Measurements from ENCODE around the gene WLS.

DNA sequence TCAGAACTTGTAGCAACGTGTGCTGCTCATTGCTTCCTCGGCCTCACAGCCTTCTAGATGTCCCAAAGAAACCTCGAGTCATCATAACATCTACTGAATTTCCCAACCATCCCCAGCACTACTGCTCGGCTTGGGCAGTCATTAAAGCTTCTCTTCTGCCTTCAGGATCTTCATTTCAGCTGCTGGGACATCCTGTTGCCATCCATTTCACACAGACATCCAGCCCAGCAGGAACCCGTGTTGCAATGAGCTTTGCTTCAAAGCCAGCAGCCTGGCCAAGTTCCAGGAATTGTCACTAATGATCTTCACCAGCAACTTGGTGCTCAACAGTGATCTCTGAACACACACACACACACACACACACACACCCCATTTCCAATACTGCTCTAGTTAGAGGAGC is 18.5 kb downstream of the WLS start:
- TF ChIP-seq GATA2 (IDR thresholded peaks at IDR 0.05; ENCODE audit: low read depth, low read length) = no peak
- no peak for TF ChIP-seq GATA3 (IDR thresholded peaks at IDR 0.05; ENCODE audit: low read depth, low read length)
